Effector CD4-positive, alpha-beta T cell (primary cell): ENCODE results near the gene MCC.
"Not testable (repeated sequence)": the region's sequence is repeated elsewhere in the genome, so short reads cannot be mapped to it uniquely, and the experiment has no call there.

ENCODE experiments used
- DNase-seq: peaks from one replicate; pipeline ENCODE4 v3.0.0-alpha.2; 2020

MCC gene

GRCh38 chr5:113092683-113093082 lies 395.6 kb downstream of the MCC start:
- DNase-seq = no peak

GRCh38 chr5:113091622-113092021 lies 396.6 kb downstream of the MCC start:
- no peak for DNase-seq

GRCh38 chr5:113090336-113091106 lies 397.7 kb downstream of the MCC start:
- no peak for DNase-seq

GRCh38 chr5:113089653-113090335 lies 398.5 kb downstream of the MCC start:
- DNase-seq = no peak

- DNase-seq = no peak
Measured at GRCh38 chr5:113087976-113088514, 400.2 kb downstream of the MCC start.

- DNase-seq = no peak
Measured at GRCh38 chr5:113085880-113086409, 402.3 kb downstream of the MCC start.

GRCh38 chr5:113085084-113085414 lies 403.2 kb downstream of the MCC start:
- no peak for DNase-seq

- DNase-seq = no peak
Measured at GRCh38 chr5:113084402-113085083, 403.7 kb downstream of the MCC start.

- DNase-seq = no peak
Measured at GRCh38 chr5:113083481-113083880, 404.8 kb downstream of the MCC start.

GRCh38 chr5:113082547-113082905 lies 405.7 kb downstream of the MCC start:
- DNase-seq = no peak

GRCh38 chr5:113081881-113082546 lies 406.2 kb downstream of the MCC start:
- no peak for DNase-seq

GRCh38 chr5:113081091-113081839 lies 407.0 kb downstream of the MCC start:
- no peak for DNase-seq

- DNase-seq = not testable (repeated sequence)
Measured at GRCh38 chr5:113076649-113077048, 411.6 kb downstream of the MCC start.

GRCh38 chr5:113075019-113075418 lies 413.2 kb downstream of the MCC start:
- DNase-seq = no peak

- not testable (repeated sequence) for DNase-seq
Measured at GRCh38 chr5:113073629-113074034, 414.6 kb downstream of the MCC start.

- DNase-seq = no peak
Measured at GRCh38 chr5:113071401-113071800, 416.9 kb downstream of the MCC start.

- no peak for DNase-seq
Measured at GRCh38 chr5:113070901-113071300, 417.4 kb downstream of the MCC start.

GRCh38 chr5:113068559-113068958 lies 419.7 kb downstream of the MCC start:
- DNase-seq = no peak

GRCh38 chr5:113067635-113068344 lies 420.5 kb downstream of the MCC start:
- no peak for DNase-seq

GRCh38 chr5:113065626-113066025 lies 422.6 kb downstream of the MCC start:
- DNase-seq = no peak

GRCh38 chr5:113064806-113065205 lies 423.4 kb downstream of the MCC start:
- DNase-seq = no peak
